Sigmoid colon (tissue), 7 donors: ENCODE results near the gene PALMD. TPM values are rescaled to one million over a fixed set of nuclear protein-coding genes. Genes with fewer than 3 reads are reported as not detected.
A peak's percentile ranks its signal among the peaks of the same experiment; 100 is the strongest.

ENCODE experiments used
- DNase-seq: peaks from one replicate; pipeline ENCODE4 v3.0.0-alpha.2; 2019
- H3K27ac ChIP-seq, 4 donors: fragments of 200-600 bp; sonication (generic); one replicate each; pipeline ENCODE4 v1.5.1; 2016 to 2019; ENCODE audit warnings: mild to moderate bottlenecking in 1 of 4
- H3K27me3 ChIP-seq, 3 donors: fragments of 200-600 bp; sonication (generic); one replicate each; pipeline ENCODE4 v1.5.1; 2019; ENCODE audit warnings: mild to moderate bottlenecking in 1 of 3
- H3K36me3 ChIP-seq, 4 donors: fragments of 200-600 bp; sonication (generic); one replicate each; pipeline ENCODE4 v1.5.1; 2016 to 2019
- H3K4me1 ChIP-seq, 4 donors: fragments of 200-600 bp; sonication (generic); one replicate each; pipeline ENCODE4 v1.5.1; 2017 to 2019
- H3K4me3 ChIP-seq, 4 donors: fragments of 200-600 bp; sonication (generic); one replicate each; pipeline ENCODE4 v1.5.1; 2017 to 2019; ENCODE audit warnings: mild to moderate bottlenecking in 2 of 4, moderate library complexity in 1 of 4
- H3K9me3 ChIP-seq, 4 donors: fragments of 200-600 bp in 3 of 4; sonication (generic) in 3 of 4; one replicate each; pipeline versions ENCODE4 v1.5.1 to v1.6.1; 2013 to 2019
- EP300 ChIP-seq, 4 donors: sonication (generic); formaldehyde crosslinking; IDR thresholded peaks; one replicate each; pipeline ENCODE4 v1.6.1; 2017; ENCODE audit warnings: antibody characterized with exemption in 4 of 4
- POLR2A ChIP-seq, 2 donors: fragments of 450-650 bp; IDR thresholded peaks; one replicate each; pipeline ENCODE4 v1.6.1; 2016; ENCODE audit warnings: antibody characterized with exemption in 2 of 2, mild to moderate bottlenecking in 2 of 2, moderate library complexity in 2 of 2
- POLR2AphosphoS5 ChIP-seq, 4 donors: sonication (generic); formaldehyde crosslinking; IDR thresholded peaks; one replicate each; pipeline ENCODE4 v1.6.1; 2017; ENCODE audit warnings: antibody characterized with exemption in 4 of 4
- WGBS, 2 donors: extraction: QIAGEN DNeasy Blood & Tissue Kit; methylation state at CpG; one replicate each; pipeline ENCODE4 v1.1.7; 2013; 5-methylcytosine and 5-hydroxymethylcytosine counted together
- intact Hi-C: fragments of 100-400 bp; cut with DNase I; formaldehyde crosslinking; loops from one replicate; pipeline ENCODE4 v1.15.1; 2023
- polyA plus RNA-seq, 3 donors: library from polyadenylated mRNA; stranded (reverse); fragments of 200-250 nt; gene quantifications; one replicate each; pipeline ENCODE4 v1.2.3, GENCODE V29; 2013
- total RNA-seq, 4 donors: library from RNA; depleted of rRNA; stranded (reverse); fragments of >200 nt; gene quantifications; one replicate each; pipeline ENCODE4 v1.1.0, GENCODE V29; 2016
- TF ChIP-seq, protein P1 (sequence below), 4 experiments: fragments of 450-650 bp in 3 of 4; fragments of 200-600 bp in 1 of 4; IDR thresholded peaks; one replicate each; pipeline ENCODE4 v1.5.1; 2016 to 2019; ENCODE audit warnings: antibody characterized with exemption in 4 of 4, mild to moderate bottlenecking in 3 of 4, moderate library complexity in 2 of 4
- donor health status: healthy with polysubstance abuse.
- donor health status: Bipolar disorder and iron deficiency.
- donor health status: healthy.

PALMD gene
- total and polyA plus RNA-seq, 7 donors, result 0.92 to 20.2 (median 8.1) TPM

GRCh38 chr1:99606306-99606705, 39.6 kb upstream of the PALMD start:
- peak overlapping the region in 1 of 4 donors; percentile 15 for H3K27ac ChIP-seq
- no peak for DNase-seq
- no peak overlapping the region for H3K4me3 ChIP-seq
- no peak for TF ChIP-seq POLR2AphosphoS5 (IDR thresholded peaks at IDR 0.05)
- TF ChIP-seq POLR2A (IDR thresholded peaks at IDR 0.05), result no peak
- TF ChIP-seq EP300 (IDR thresholded peaks at IDR 0.05), result no peak
- TF ChIP-seq, protein P1, sequence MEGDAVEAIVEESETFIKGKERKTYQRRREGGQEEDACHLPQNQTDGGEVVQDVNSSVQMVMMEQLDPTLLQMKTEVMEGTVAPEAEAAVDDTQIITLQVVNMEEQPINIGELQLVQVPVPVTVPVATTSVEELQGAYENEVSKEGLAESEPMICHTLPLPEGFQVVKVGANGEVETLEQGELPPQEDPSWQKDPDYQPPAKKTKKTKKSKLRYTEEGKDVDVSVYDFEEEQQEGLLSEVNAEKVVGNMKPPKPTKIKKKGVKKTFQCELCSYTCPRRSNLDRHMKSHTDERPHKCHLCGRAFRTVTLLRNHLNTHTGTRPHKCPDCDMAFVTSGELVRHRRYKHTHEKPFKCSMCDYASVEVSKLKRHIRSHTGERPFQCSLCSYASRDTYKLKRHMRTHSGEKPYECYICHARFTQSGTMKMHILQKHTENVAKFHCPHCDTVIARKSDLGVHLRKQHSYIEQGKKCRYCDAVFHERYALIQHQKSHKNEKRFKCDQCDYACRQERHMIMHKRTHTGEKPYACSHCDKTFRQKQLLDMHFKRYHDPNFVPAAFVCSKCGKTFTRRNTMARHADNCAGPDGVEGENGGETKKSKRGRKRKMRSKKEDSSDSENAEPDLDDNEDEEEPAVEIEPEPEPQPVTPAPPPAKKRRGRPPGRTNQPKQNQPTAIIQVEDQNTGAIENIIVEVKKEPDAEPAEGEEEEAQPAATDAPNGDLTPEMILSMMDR (IDR thresholded peaks at IDR 0.05), result no peak
- intact Hi-C loops, result no loop called here
- no peaks in the 10 kb centered on the region for H3K27me3 ChIP-seq
- no peaks in the 10 kb centered on the region for H3K4me1 ChIP-seq
- 84 to 85% methylated on average over 2 of the region's 2 CpGs for WGBS, 2 donors
- H3K36me3 ChIP-seq, result no peaks in the 10 kb centered on the region
- H3K9me3 ChIP-seq, result no peaks in the 10 kb centered on the region

- no peak overlapping the region for H3K27ac ChIP-seq
- H3K4me3 ChIP-seq, result no peak overlapping the region
- H3K36me3 ChIP-seq, result no peaks in the 10 kb centered on the region
- no peak for DNase-seq
- 95 to 100% methylated on average over 1 of the region's 1 CpG for WGBS, 2 donors
- H3K4me1 ChIP-seq, result no peaks in the 10 kb centered on the region
- intact Hi-C loops, result no loop called here
- no peaks in the 10 kb centered on the region for H3K9me3 ChIP-seq
- H3K27me3 ChIP-seq, result no peaks in the 10 kb centered on the region
- TF ChIP-seq, protein P1 (IDR thresholded peaks at IDR 0.05), result no peak
- TF ChIP-seq EP300 (IDR thresholded peaks at IDR 0.05), result no peak
These were observed 38.3 kb upstream of the PALMD start for GRCh38 chr1:99607590-99607989.

GRCh38 chr1:99608058-99608457, 37.9 kb upstream of the PALMD start:
- H3K36me3 ChIP-seq, result no peaks in the 10 kb centered on the region
- no peaks in the 10 kb centered on the region for H3K4me1 ChIP-seq
- no peak overlapping the region for H3K27ac ChIP-seq
- intact Hi-C loops, result no loop called here
- no peak for DNase-seq
- TF ChIP-seq, protein P1 (IDR thresholded peaks at IDR 0.05), result no peak
- no peak for TF ChIP-seq EP300 (IDR thresholded peaks at IDR 0.05)
- no peak for TF ChIP-seq POLR2AphosphoS5 (IDR thresholded peaks at IDR 0.05)
- no peak for TF ChIP-seq POLR2A (IDR thresholded peaks at IDR 0.05)
- H3K9me3 ChIP-seq, result no peaks in the 10 kb centered on the region
- no peak overlapping the region for H3K4me3 ChIP-seq
- H3K27me3 ChIP-seq, result no peaks in the 10 kb centered on the region
- WGBS, 2 donors, result 85 to 90% methylated on average over 2 of the region's 2 CpGs

DNA sequence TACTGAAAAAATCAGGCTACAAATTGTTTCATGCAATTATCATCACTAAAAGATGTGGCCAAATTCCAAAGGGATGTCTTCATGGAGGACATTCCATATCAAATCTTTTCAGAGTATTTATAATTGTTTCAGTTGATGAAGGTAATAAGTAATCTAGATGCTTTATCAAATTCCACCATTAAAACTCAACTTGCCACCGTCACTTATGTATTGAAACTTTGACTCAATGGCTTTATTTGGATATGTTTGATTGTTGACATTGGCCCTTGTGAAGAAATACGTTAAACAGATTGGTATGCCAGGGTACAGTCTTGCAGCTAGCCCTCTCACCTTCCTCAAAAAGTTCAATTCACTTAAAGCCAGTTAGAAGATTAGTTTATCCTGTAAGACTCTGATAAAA, 32.2 kb upstream of the PALMD start:
- intact Hi-C loops, result no loop called here

DNA sequence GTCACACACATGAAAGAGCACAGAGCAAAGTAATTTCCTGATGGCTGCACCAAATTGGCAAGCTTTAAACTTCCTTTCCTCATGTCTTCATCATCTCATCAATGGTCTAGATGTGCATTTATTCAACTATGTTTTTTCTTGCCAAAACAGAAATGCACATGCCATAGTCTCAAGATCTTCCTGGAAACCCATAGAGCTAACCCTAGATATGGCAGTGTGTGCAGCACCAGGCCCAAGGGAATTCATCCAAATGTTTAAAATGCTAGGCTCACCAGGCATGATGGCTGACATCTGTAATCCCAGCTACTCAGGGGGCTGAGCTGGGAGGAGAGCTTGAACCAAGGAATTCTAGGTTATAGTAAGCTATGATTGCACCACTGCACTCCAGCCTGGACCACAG, 31.2 kb upstream of the PALMD start:
- Histone ChIP-seq H3K27me3 (no peaks in the 10 kb centered on the region), H3K4me1 (no peaks in the 10 kb centered on the region), H3K9me3 (no peaks in the 10 kb centered on the region), H3K4me3 (no peak overlapping the region), H3K27ac (no peak overlapping the region), H3K36me3 (no peaks in the 10 kb centered on the region)
- no peak for DNase-seq
- TF ChIP-seq POLR2A (IDR thresholded peaks at IDR 0.05), result no peak
- TF ChIP-seq POLR2AphosphoS5 (IDR thresholded peaks at IDR 0.05), result no peak
- TF ChIP-seq, protein P1 (IDR thresholded peaks at IDR 0.05), result no peak
- no peak for TF ChIP-seq EP300 (IDR thresholded peaks at IDR 0.05)
- intact Hi-C loops, result no loop called here

More for the DNA sequence above, 32.2 kb upstream of the PALMD start:
- no peak overlapping the region for H3K4me3 ChIP-seq
- 73 to 80% methylated on average over 2 of the region's 2 CpGs for WGBS, 2 donors
- H3K9me3 ChIP-seq, result no peaks in the 10 kb centered on the region
- DNase-seq, result no peak
- TF ChIP-seq, protein P1 (IDR thresholded peaks at IDR 0.05), result no peak
- TF ChIP-seq POLR2AphosphoS5 (IDR thresholded peaks at IDR 0.05) (no peak), POLR2A (IDR thresholded peaks at IDR 0.05) (no peak), EP300 (IDR thresholded peaks at IDR 0.05) (no peak)
- H3K27me3 ChIP-seq, result no peaks in the 10 kb centered on the region
- no peak overlapping the region for H3K27ac ChIP-seq
- no peaks in the 10 kb centered on the region for H3K36me3 ChIP-seq
- no peaks in the 10 kb centered on the region for H3K4me1 ChIP-seq
